AG09309 (cell line): ENCODE data around the gene PCAT6.
"Not testable (repeated sequence)": the region's sequence is repeated elsewhere in the genome, so short reads cannot be mapped to it uniquely, and the experiment has no call there.

Experiments
- DNase-seq: peaks from one replicate; pipeline ENCODE4 v3.0.0-alpha.2; 2010; ENCODE audit warnings: low read depth
- H3K4me3 ChIP-seq: 2 replicates; pipeline ENCODE4 v1.5.1; 2011; ENCODE audit warnings: mild to moderate bottlenecking, low read depth, low read length, moderate library complexity; ENCODE audit not compliant: control insufficient read depth
- TF ChIP-seq, protein P1 (sequence below): IDR thresholded peaks from 2 replicates; pipeline ENCODE4 v1.5.1; 2011; ENCODE audit warnings: mild to moderate bottlenecking, low read depth, low read length, inconsistent platforms; ENCODE audit not compliant: insufficient read depth, control insufficient read depth; ENCODE audit errors: missing control alignments

PCAT6 gene

DNA sequence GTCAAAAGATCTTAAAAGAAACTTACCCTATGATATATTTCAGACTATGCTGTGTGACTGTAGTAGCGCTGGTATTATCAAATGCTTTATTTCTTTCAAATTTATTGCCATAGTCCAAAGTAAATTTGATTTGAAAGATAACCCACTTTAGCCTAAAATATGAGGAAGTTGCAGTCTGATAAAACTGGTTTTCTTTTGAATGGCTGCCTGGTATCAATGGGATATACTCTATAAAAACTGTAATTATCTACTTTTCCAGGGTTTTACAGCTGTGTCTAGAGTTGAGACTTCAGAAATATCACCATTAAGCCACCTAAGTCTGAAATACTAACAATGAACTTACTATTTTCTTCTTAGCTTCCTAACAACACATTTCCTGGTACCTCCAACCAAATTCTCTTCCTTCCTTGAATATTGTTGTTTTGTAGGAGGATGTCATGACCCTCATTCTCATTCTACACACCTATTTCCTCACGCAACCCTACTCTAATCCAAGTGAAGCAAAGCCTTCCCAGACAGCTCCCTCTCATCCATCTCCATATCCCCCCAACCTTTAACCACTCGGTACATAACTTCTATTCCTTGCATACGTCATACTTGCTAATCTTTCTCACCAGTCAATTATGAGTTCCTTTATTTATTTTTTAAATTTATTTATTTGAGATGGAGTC is 19.5 kb upstream of the PCAT6 start:
- no peak overlapping the region for H3K4me3 ChIP-seq
- TF ChIP-seq, protein P1, sequence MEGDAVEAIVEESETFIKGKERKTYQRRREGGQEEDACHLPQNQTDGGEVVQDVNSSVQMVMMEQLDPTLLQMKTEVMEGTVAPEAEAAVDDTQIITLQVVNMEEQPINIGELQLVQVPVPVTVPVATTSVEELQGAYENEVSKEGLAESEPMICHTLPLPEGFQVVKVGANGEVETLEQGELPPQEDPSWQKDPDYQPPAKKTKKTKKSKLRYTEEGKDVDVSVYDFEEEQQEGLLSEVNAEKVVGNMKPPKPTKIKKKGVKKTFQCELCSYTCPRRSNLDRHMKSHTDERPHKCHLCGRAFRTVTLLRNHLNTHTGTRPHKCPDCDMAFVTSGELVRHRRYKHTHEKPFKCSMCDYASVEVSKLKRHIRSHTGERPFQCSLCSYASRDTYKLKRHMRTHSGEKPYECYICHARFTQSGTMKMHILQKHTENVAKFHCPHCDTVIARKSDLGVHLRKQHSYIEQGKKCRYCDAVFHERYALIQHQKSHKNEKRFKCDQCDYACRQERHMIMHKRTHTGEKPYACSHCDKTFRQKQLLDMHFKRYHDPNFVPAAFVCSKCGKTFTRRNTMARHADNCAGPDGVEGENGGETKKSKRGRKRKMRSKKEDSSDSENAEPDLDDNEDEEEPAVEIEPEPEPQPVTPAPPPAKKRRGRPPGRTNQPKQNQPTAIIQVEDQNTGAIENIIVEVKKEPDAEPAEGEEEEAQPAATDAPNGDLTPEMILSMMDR, result no peak
- no peak for DNase-seq

DNA sequence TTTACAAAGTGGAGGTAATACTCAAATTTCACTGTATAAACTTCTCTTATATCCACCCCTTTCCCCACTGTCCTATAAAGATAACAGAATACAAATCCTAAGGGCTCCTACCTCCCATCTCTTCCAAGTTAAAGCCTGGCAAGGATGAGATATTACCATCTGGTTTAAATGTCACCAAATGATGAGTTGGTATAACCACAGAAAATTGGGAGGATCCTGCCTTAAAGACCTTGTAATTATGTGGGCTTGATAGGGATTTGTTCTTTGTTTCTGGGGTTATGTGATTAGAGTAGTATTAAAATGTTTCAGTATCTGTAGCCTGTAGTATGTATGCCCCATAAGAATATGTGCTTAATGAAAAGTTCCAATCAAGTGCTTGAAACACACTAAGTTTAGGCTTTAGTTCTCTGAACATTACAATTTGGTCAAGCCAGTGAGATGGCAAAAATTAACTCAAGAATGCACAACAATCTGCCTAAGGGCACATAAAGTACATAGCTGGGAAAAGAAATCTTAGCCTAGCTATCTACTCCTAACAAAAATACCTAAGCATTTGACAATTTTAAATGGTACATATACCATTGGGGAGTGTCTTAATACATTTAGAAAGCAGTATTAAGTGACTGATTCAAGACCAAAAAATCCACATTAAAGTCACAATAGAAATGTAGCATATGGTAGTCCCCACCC is 16.6 kb upstream of the PCAT6 start:
- TF ChIP-seq, protein P1, result no peak
- no peak overlapping the region for H3K4me3 ChIP-seq
- DNase-seq, result no peak

DNA sequence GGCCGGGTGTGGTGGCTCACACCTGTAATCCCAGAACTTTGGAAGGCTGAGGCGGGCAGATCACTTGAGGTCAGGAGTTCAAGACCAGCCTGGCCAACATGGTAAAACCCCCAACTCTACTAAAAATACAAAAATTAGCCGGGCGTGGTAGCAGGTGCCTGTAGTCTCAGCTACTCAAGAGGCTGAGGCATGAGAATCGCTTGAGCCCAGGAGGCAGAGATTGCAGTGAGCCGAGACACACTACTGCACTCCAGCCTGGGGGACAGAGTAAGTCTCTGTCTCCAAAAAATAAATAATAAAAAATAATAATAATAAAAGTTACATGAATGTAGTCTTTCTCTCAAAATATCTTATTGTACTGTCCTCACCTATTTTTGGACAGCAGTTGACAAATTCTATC is 15.8 kb upstream of the PCAT6 start:
- not testable (repeated sequence) for DNase-seq, H3K4me3 ChIP-seq

DNA sequence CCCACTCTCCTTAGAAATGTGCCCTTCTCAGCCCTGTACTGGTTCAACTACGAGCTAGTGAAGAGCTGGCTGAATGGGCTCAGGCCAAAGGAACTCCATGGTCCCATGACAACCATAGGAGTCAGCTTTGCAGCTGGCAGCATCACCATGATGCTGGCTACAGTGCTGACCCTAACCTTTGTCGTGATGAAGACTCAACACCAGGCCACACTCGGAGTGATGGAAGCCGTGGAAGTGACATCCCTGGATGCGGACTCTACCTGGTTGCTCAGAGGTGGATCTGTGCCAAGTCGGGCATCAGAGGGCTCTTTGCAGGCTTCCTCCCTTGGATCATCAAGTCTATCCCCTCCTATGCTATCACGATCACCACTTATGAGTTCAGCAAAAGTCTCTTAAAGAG is 14.1 kb upstream of the PCAT6 start:
- TF ChIP-seq, protein P1, result no peak
- no peak for DNase-seq
- H3K4me3 ChIP-seq, result no peak overlapping the region

DNA sequence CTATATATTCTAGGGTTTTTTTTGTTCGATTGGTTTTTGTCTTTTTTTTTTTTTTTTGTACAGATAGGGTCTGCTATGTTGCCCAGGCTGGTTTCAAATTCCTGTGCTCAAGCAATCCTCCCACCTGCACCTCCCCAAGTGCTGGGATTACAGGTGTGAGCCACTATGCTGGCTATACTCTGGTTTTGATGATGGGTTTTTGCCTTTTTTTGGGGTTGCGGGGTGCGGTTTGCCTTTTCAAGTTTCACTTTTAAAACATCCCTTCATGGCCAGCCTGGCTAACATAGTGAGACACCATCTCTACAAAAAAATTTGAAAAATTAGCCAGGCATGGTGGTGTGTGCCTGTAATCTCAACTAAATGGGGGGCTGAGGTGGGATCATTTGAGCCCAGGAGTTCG is 12.5 kb upstream of the PCAT6 start:
- TF ChIP-seq, protein P1, result no peak
- no peak for DNase-seq
- H3K4me3 ChIP-seq, result no peak overlapping the region

DNA sequence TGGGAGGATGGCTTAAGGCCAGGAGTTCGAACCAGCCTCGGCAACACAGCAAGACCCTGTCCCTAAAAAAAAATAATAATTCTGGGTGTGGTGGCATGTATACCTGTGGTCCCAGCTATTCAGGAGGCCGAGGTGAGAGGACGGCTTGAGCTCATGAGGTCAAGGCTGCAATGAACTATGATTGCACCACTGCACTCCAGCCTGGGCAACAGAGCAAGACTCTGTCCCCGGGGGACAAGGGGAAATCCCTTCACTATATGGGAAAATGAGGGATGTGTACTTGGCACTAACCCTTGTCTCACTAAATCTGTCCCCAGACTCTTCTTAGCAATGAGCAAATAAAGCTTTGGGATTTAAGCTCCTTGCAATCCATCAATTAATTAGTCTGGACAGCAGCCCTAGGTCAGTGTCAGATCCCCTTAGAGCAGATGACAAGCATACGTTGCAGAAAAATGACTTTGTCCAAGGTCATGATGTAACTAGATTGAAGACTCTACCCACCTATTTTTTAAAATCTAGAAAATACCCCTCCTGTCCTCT is 11.9 kb upstream of the PCAT6 start:
- no peak for DNase-seq
- TF ChIP-seq, protein P1, result no peak
- H3K4me3 ChIP-seq, result no peak overlapping the region

DNA sequence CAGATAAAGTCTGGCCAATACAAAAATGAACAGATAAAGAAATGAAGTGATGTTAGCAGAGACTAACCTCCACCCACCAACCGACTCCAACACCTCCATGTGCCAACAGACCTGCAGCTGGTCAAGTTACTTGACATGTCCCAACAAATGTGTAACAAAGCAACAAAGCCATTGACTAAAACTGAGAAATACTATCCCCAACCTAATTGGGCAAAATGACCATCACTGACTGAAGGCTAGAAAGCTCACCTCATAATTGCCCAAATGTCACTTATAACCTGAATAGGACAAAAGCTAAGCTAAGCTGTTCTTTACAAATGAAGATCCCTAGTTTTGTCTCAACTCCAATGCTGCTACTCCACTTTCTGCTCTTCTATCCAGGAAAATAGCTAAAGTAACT is 10.0 kb upstream of the PCAT6 start:
- no peak for DNase-seq
- TF ChIP-seq, protein P1, result no peak
- H3K4me3 ChIP-seq, result no peak overlapping the region
